ENCODE data around the gene FAM174B.
A peak's percentile ranks its signal among the peaks of the same experiment; 100 is the strongest.

FAM174B gene

GRCh38 chr15:92583096-92584034 lies 72.2 kb downstream of the FAM174B start:
- DNase-seq (ENCODE audit: low read depth) = no peak
- TF ChIP-seq CTCF (IDR thresholded peaks at IDR 0.05; ENCODE audit: low read depth, low read length) = no peak
- TF ChIP-seq POLR2A (IDR thresholded peaks at IDR 0.05; ENCODE audit: extremely low read depth, insufficient read length) = no peak
- TF ChIP-seq, protein P1, sequence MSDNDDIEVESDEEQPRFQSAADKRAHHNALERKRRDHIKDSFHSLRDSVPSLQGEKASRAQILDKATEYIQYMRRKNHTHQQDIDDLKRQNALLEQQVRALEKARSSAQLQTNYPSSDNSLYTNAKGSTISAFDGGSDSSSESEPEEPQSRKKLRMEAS (IDR thresholded peaks at IDR 0.05; ENCODE audit: low read depth, low read length) = no peak
- H3K4me3 ChIP-seq (ENCODE audit: low read depth, low read length) = no peak overlapping the region

DNA sequence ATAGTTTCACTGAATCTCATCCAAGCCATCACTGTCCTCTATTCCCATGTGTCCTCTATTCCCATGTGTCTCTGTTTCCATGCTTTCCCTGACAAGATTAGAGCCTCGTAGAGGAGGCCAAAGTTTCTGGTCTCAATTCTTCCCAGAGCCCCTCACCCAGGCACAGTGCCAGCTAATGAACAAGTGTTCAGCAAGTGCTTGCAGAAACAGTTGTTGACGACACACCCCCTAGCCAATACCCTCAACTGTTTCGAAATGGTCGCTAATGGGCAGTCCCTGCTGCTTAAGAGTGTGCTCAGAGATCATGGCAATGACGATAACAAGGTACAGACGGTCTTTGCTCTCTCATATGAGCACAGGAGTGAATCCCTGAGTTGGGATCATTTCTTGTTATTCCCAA lies 73.4 kb downstream of the FAM174B start:
- DNase-seq (ENCODE audit: low read depth) = peak; percentile 14
- no peak for TF ChIP-seq CTCF (IDR thresholded peaks at IDR 0.05; ENCODE audit: low read depth, low read length)
- TF ChIP-seq, protein P1 (IDR thresholded peaks at IDR 0.05; ENCODE audit: low read depth, low read length) = no peak
- H3K4me3 ChIP-seq (ENCODE audit: low read depth, low read length) = no peak overlapping the region

- no peak for TF ChIP-seq CTCF (IDR thresholded peaks at IDR 0.05; ENCODE audit: low read depth, low read length)
- no peak for TF ChIP-seq POLR2A (IDR thresholded peaks at IDR 0.05; ENCODE audit: extremely low read depth, insufficient read length)
- no peak for TF ChIP-seq MYC (IDR thresholded peaks at IDR 0.05; ENCODE audit: low read depth, low read length)
- TF ChIP-seq, protein P1 (IDR thresholded peaks at IDR 0.05; ENCODE audit: low read depth, low read length) = no peak
- DNase-seq (ENCODE audit: low read depth) = no peak
- H3K4me3 ChIP-seq (ENCODE audit: low read depth, low read length) = no peak overlapping the region
Measured at GRCh38 chr15:92580933-92581445, 74.6 kb downstream of the FAM174B start.

DNA sequence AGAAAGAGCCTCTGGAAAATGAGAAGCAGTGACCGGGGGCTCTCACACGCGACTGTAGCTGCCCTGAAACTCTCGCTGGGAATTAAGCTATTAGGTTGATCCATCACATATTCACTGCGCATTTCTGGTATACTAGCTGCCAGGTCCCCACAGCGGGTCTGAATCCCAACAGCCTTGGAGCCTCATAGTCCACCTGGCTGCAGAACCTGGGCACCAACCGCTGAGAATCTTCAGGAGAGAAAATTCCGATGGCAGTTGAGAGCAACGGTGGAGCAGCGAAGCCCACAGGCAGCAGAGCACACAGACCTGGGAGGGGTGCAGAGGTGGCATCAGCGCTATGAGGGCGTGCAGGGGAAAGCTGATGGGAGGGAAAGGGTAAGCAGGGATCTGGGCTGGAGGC lies 75.1 kb downstream of the FAM174B start:
- DNase-seq (ENCODE audit: low read depth) = no peak
- TF ChIP-seq CTCF (IDR thresholded peaks at IDR 0.05; ENCODE audit: low read depth, low read length) (no peak), POLR2A (IDR thresholded peaks at IDR 0.05; ENCODE audit: extremely low read depth, insufficient read length) (no peak), MYC (IDR thresholded peaks at IDR 0.05; ENCODE audit: low read depth, low read length) (no peak)
- TF ChIP-seq, protein P1 (IDR thresholded peaks at IDR 0.05; ENCODE audit: low read depth, low read length) = no peak
- no peak overlapping the region for H3K4me3 ChIP-seq (ENCODE audit: low read depth, low read length)

GRCh38 chr15:92579931-92580470 lies 75.6 kb downstream of the FAM174B start:
- no peak overlapping the region for H3K4me3 ChIP-seq (ENCODE audit: low read depth, low read length)
- TF ChIP-seq CTCF (IDR thresholded peaks at IDR 0.05; ENCODE audit: low read depth, low read length) (no peak), POLR2A (IDR thresholded peaks at IDR 0.05; ENCODE audit: extremely low read depth, insufficient read length) (no peak), MYC (IDR thresholded peaks at IDR 0.05; ENCODE audit: low read depth, low read length) (no peak)
- TF ChIP-seq, protein P1 (IDR thresholded peaks at IDR 0.05; ENCODE audit: low read depth, low read length) = no peak
- DNase-seq (ENCODE audit: low read depth) = no peak

Measured in NB4 (cell line).